ENCODE results near the gene IFNAR1. TPM values are rescaled to one million over a fixed set of nuclear protein-coding genes. Genes with fewer than 3 reads are reported as not detected.

Gene IFNAR1
- total and polyA plus RNA-seq, 2 of the 8 experiments (the other 6 are each of a cell fraction or from before 2014, with no cell fraction given), result 3.1 to 17.1 TPM

DNA sequence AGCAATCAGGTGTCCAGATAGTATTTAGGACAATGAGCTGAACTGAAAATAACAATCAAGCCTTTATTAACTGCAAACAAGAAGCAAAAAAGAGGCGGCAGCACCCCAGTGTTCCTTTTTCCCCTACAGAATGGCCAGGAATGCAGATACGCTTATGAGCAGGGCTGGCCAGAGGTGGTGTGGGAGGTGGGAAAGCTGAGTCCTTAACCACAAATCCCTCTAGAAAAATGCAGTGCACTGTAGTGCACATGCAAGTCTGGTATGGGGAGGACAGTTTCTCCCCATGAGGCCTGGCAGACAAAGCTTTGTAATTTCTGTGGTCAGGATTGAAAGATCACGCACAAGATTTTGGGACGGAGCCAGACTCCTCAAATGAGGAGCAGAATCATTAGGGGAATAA is 10.7 kb upstream of the IFNAR1 start:
- Histone ChIP-seq H3K56ac (replicated peaks; ENCODE audit: insufficient read length, low read depth, low read length) (no peak overlapping the region), H4K5ac (ENCODE audit: insufficient read length, low read depth, low read length) (no peak overlapping the region), H3K18ac (ENCODE audit: extremely low read depth, low read length) (no peak overlapping the region), H3K4me2 (ENCODE audit: insufficient read depth in 1 of 2, low read depth in 2 of 2, low read length in 2 of 2) (no peak overlapping the region), H3K9ac (replicated peaks in 1 of 4; ENCODE audit: extremely low read depth in 1 of 4, low read depth in 3 of 4, low read length in 3 of 4) (no peak overlapping the region), H4K91ac (replicated peaks; ENCODE audit: insufficient read length, low read length) (no peak overlapping the region), H2BK5ac (ENCODE audit: low read depth, low read length) (no peak overlapping the region), H3K9me3 (ENCODE audit: insufficient read depth in 2 of 2, low read depth in 1 of 2, low read length in 1 of 2) (no peaks in the 10 kb centered on the region), H3K4me1 (replicated peaks in 1 of 4; ENCODE audit: control insufficient read depth in 3 of 4, insufficient read depth in 4 of 4, low read length in 3 of 4) (no peaks in the 10 kb centered on the region), H2AFZ (ENCODE audit: low read length) (no peak overlapping the region), H2BK120ac (replicated peaks; ENCODE audit: low read depth, low read length) (no peak overlapping the region), H2BK12ac (ENCODE audit: low read depth, low read length) (no peak overlapping the region), H3K27ac (ENCODE audit: low read depth, low read length) (no peak overlapping the region), H3K14ac (ENCODE audit: insufficient read length) (no peak overlapping the region), H3K23ac (ENCODE audit: insufficient read length) (no peak overlapping the region), H3K79me1 (ENCODE audit: low read depth, low read length) (no peaks in the 10 kb centered on the region), H3K36me3 (ENCODE audit: control insufficient read depth in 2 of 4, insufficient read depth in 4 of 4, low read length in 3 of 4) (no peaks in the 10 kb centered on the region), H4K20me1 (replicated peaks in 1 of 2; ENCODE audit: control insufficient read depth in 1 of 2, insufficient read depth in 2 of 2, low read length in 2 of 2) (no peaks in the 10 kb centered on the region), H2BK20ac (ENCODE audit: low read length) (no peak overlapping the region), H3K27me3 (replicated peaks in 1 of 4; ENCODE audit: control insufficient read depth in 3 of 4, extremely low read depth in 1 of 4, insufficient read depth in 3 of 4, low read length in 3 of 4) (no peaks in the 10 kb centered on the region), H3K23me2 (ENCODE audit: low read depth, low read length) (no peaks in the 10 kb centered on the region), H3K4ac (replicated peaks; ENCODE audit: insufficient read length, low read depth, low read length) (no peak overlapping the region), H3K79me2 (ENCODE audit: control insufficient read depth in 1 of 2, insufficient read depth in 2 of 2, low read length in 2 of 2) (no peaks in the 10 kb centered on the region), H2BK15ac (ENCODE audit: low read length) (no peak overlapping the region), H3K4me3 (ENCODE audit: extremely low read depth in 1 of 4, insufficient read depth in 2 of 4, low read depth in 3 of 4, low read length in 4 of 4) (no peak overlapping the region), H2AK5ac (ENCODE audit: low read depth, low read length) (no peak overlapping the region), H4K8ac (ENCODE audit: extremely low read depth, insufficient read depth, low read length) (no peak overlapping the region)
- DNase-seq (ENCODE audit: low read depth in 1 of 2, low spot score in 2 of 2) (no peak), FAIRE-seq (no peak)
- POLR2A ChIA-PET (ENCODE audit: partially characterized antibody), result interaction anchor here (1.6 to 2.0 kb wide), 2 partner anchors 11 to 48 kb away, joined by 5 to 6 read pairs; partner anchors contain the start of gene IFNAR1
- WGBS, 2 experiments (ENCODE audit: extremely low coverage in 1 of 2, insufficient coverage in 1 of 2, insufficient read length in 1 of 2, insufficient replicate concordance in 2 of 2, low coverage in 1 of 2, low lambda C conversion rate in 2 of 2, missing lambda C conversion rate in 1 of 2), result 84% methylated on average over 4 of the region's 4 CpGs; no CpG with 5 or more reads in 1 of the 2 experiments
- CTCF ChIA-PET (ENCODE audit: partially characterized antibody), result interaction anchor here (1.2 to 3.1 kb wide), 4 partner anchors 11 to 47 kb away, joined by 3 to 13 read pairs (median 4); no protein-coding TSS in a partner anchor
- no peak for TF ChIP-seq ZNF274 (IDR thresholded peaks at IDR 0.05; ENCODE audit: borderline replicate concordance, extremely low read depth, low read length)
- TF ChIP-seq, protein P1, sequence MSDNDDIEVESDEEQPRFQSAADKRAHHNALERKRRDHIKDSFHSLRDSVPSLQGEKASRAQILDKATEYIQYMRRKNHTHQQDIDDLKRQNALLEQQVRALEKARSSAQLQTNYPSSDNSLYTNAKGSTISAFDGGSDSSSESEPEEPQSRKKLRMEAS (IDR thresholded peaks at IDR 0.05), result no peak
- TF ChIP-seq HDAC2 (IDR thresholded peaks at IDR 0.05; ENCODE audit: borderline replicate concordance in 1 of 2, low read depth in 2 of 2, low read length in 2 of 2), result no peak
- TF ChIP-seq SRF (IDR thresholded peaks at IDR 0.05; ENCODE audit: low read depth, low read length), result no peak
- no peak for TF ChIP-seq CHD1 (IDR thresholded peaks at IDR 0.05; ENCODE audit: low read depth, low read length)
- TF ChIP-seq CREB1 (IDR thresholded peaks at IDR 0.05), result no peak
- TF ChIP-seq SAP30 (IDR thresholded peaks at IDR 0.05; ENCODE audit: insufficient read depth, insufficient replicate concordance, low read length), result no peak
- TF ChIP-seq SIN3A (conservative IDR thresholded peaks at IDR 0.05 in 1 of 2, IDR thresholded peaks at IDR 0.05 in 1 of 2; ENCODE audit: low read depth in 1 of 2, low read length in 2 of 2), result no peak
- TF ChIP-seq HDAC6 (IDR thresholded peaks at IDR 0.05; ENCODE audit: low read depth, low read length), result no peak
- no peak for TF ChIP-seq BACH1 (IDR thresholded peaks at IDR 0.05; ENCODE audit: low read length)
- no peak for TF ChIP-seq EP300 (IDR thresholded peaks at IDR 0.05; ENCODE audit: borderline replicate concordance in 1 of 2, low read depth in 2 of 2, low read length in 2 of 2)
- TF ChIP-seq, protein P2, sequence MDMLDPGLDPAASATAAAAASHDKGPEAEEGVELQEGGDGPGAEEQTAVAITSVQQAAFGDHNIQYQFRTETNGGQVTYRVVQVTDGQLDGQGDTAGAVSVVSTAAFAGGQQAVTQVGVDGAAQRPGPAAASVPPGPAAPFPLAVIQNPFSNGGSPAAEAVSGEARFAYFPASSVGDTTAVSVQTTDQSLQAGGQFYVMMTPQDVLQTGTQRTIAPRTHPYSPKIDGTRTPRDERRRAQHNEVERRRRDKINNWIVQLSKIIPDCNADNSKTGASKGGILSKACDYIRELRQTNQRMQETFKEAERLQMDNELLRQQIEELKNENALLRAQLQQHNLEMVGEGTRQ (IDR thresholded peaks at IDR 0.05; ENCODE audit: low read length), result no peak
- TF ChIP-seq YY1 (IDR thresholded peaks at IDR 0.05; ENCODE audit: low read depth, low read length), result no peak
